ENCODE measurements around the gene RAB11FIP4. TPM values are rescaled to one million over a fixed set of nuclear protein-coding genes. Genes with fewer than 3 reads are reported as not detected.

RAB11FIP4 gene
- total and polyA plus RNA-seq, 4 donors = 1.5 to 16.0 (median 3.3) TPM

DNA sequence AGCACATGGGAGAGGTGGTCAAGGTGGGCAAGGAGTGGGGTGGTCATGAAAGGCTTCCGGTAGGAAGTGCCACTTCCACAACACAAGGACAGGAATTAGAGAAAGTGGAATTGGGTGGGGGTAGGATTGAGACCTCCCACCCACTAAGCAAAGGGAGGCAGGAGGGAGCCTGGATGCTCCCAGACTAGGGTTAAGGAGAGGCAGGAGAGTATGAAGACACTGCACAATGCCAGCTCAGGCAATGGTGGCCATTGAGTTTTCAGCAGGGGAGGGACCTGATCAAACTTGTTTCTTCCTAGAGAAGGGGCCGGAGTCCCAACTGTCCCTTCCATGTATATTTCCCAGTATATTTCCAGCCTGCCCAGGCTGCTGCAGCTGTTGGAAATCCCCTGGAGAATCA, 3.1 kb upstream of the RAB11FIP4 start:
- Histone ChIP-seq H3K27ac (ENCODE audit: low read depth in 1 of 2, low read length in 2 of 2) (no peak overlapping the region), H3K9ac (ENCODE audit: low read depth in 1 of 2, low read length in 2 of 2) (no peak overlapping the region), H3K36me3 (ENCODE audit: control insufficient read depth in 4 of 4, insufficient read depth in 3 of 4, low read depth in 1 of 4, low read length in 3 of 4) (no peaks in the 10 kb centered on the region), H3K9me3 (ENCODE audit: control insufficient read depth in 4 of 4, low read length in 3 of 4) (no peaks in the 10 kb centered on the region), H3K27me3 (ENCODE audit: control insufficient read depth in 4 of 4, insufficient read depth in 4 of 4, low read length in 3 of 4) (peaks cover 0 to 5% (median 3%) of the 10 kb centered on the region in 4 donors), H3K4me1 (ENCODE audit: control insufficient read depth in 4 of 4, insufficient read depth in 4 of 4, low read length in 3 of 4) (peaks cover 0 to 10% (median 2%) of the 10 kb centered on the region in 4 donors), H3K4me3 (ENCODE audit: low read depth in 1 of 3, low read length in 3 of 3) (no peak overlapping the region)
- 87% methylated on average over 2 of the region's 2 CpGs for WGBS
- TF ChIP-seq, protein P1, sequence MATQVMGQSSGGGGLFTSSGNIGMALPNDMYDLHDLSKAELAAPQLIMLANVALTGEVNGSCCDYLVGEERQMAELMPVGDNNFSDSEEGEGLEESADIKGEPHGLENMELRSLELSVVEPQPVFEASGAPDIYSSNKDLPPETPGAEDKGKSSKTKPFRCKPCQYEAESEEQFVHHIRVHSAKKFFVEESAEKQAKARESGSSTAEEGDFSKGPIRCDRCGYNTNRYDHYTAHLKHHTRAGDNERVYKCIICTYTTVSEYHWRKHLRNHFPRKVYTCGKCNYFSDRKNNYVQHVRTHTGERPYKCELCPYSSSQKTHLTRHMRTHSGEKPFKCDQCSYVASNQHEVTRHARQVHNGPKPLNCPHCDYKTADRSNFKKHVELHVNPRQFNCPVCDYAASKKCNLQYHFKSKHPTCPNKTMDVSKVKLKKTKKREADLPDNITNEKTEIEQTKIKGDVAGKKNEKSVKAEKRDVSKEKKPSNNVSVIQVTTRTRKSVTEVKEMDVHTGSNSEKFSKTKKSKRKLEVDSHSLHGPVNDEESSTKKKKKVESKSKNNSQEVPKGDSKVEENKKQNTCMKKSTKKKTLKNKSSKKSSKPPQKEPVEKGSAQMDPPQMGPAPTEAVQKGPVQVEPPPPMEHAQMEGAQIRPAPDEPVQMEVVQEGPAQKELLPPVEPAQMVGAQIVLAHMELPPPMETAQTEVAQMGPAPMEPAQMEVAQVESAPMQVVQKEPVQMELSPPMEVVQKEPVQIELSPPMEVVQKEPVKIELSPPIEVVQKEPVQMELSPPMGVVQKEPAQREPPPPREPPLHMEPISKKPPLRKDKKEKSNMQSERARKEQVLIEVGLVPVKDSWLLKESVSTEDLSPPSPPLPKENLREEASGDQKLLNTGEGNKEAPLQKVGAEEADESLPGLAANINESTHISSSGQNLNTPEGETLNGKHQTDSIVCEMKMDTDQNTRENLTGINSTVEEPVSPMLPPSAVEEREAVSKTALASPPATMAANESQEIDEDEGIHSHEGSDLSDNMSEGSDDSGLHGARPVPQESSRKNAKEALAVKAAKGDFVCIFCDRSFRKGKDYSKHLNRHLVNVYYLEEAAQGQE (IDR thresholded peaks at IDR 0.05) = no peak
- TF ChIP-seq FOXA1 (IDR thresholded peaks at IDR 0.05) (no peak), GABPA (IDR thresholded peaks at IDR 0.05 in 1 of 2, conservative IDR thresholded peaks at IDR 0.05 in 1 of 2) (no peak), RXRA (IDR thresholded peaks at IDR 0.05) (no peak), HNF4A (conservative IDR thresholded peaks at IDR 0.05) (no peak), RAD21 (IDR thresholded peaks at IDR 0.05) (no peak)
- DNase-seq (ENCODE audit: low spot score) = no peak

DNA sequence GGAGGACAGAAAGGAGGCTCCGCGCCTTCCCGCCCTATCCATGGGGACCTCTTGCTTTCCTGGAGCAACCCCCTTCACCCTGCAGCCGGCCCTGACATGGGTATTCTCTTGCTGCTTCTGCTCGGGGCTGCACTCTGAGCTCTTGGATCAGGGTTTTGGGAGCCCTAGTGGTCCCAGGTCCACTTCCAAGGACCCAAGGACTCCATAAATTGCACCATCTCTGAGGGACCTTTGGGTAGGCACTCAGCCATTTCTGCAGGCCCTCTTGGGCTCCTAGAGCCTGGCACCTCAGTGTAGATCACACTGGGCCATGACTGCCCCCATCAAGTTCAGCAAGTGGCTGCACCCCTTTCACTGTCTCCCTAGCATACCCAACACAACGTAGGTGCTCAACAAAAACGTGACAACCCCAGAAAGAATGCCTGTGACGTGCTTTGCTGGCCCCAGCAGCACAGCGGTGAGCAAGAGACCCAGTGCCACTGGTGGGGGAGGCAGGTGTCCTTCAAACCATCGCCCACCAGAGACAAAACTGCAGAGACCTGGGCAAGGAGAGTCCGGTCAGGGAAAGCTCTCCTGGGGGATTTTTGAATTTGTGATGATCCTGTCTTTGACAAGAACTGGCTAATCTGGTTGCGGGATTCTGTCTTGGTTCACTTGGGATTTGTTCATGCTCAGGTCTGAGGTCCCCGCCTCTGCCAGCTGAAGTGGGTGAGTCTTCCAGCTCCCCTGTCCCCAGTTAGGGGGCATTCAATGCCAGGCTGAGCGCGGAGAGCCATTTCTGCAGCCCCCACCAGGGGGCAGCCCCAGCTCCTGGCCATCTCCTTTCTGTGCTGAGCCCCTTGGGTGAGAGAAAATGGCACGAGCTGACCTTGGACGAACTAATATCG, 2.5 kb upstream of the RAB11FIP4 start:
- no peak for DNase-seq (ENCODE audit: low spot score)
- H3K27me3 ChIP-seq (ENCODE audit: control insufficient read depth in 4 of 4, insufficient read depth in 4 of 4, low read length in 3 of 4) = peaks cover 0 to 5% (median 3%) of the 10 kb centered on the region in 4 donors

More for the DNA sequence above, 2.5 kb upstream of the RAB11FIP4 start:
- Histone ChIP-seq H3K27ac (ENCODE audit: low read depth in 1 of 2, low read length in 2 of 2) (no peak overlapping the region), H3K9me3 (ENCODE audit: control insufficient read depth in 4 of 4, low read length in 3 of 4) (no peaks in the 10 kb centered on the region), H3K4me1 (ENCODE audit: control insufficient read depth in 4 of 4, insufficient read depth in 4 of 4, low read length in 3 of 4) (peaks cover 0 to 10% (median 2%) of the 10 kb centered on the region in 4 donors), H3K36me3 (ENCODE audit: control insufficient read depth in 4 of 4, insufficient read depth in 3 of 4, low read depth in 1 of 4, low read length in 3 of 4) (no peaks in the 10 kb centered on the region), H3K4me3 (ENCODE audit: low read depth in 1 of 3, low read length in 3 of 3) (no peak overlapping the region), H3K9ac (ENCODE audit: low read depth in 1 of 2, low read length in 2 of 2) (no peak overlapping the region)
- WGBS = 54% methylated on average over 18 of the region's 18 CpGs
- no peak for TF ChIP-seq EGR1 (IDR thresholded peaks at IDR 0.05; ENCODE audit: low read depth in 2 of 2)
- no peak for TF ChIP-seq SP1 (IDR thresholded peaks at IDR 0.05)
- TF ChIP-seq RXRA (IDR thresholded peaks at IDR 0.05) = no peak
- TF ChIP-seq, protein P2, sequence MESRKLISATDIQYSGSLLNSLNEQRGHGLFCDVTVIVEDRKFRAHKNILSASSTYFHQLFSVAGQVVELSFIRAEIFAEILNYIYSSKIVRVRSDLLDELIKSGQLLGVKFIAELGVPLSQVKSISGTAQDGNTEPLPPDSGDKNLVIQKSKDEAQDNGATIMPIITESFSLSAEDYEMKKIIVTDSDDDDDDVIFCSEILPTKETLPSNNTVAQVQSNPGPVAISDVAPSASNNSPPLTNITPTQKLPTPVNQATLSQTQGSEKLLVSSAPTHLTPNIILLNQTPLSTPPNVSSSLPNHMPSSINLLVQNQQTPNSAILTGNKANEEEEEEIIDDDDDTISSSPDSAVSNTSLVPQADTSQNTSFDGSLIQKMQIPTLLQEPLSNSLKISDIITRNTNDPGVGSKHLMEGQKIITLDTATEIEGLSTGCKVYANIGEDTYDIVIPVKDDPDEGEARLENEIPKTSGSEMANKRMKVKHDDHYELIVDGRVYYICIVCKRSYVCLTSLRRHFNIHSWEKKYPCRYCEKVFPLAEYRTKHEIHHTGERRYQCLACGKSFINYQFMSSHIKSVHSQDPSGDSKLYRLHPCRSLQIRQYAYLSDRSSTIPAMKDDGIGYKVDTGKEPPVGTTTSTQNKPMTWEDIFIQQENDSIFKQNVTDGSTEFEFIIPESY (IDR thresholded peaks at IDR 0.05) = no peak
- peak; percentile 36 to 69 for TF ChIP-seq RAD21 (IDR thresholded peaks at IDR 0.05)
- TF ChIP-seq, protein P3, sequence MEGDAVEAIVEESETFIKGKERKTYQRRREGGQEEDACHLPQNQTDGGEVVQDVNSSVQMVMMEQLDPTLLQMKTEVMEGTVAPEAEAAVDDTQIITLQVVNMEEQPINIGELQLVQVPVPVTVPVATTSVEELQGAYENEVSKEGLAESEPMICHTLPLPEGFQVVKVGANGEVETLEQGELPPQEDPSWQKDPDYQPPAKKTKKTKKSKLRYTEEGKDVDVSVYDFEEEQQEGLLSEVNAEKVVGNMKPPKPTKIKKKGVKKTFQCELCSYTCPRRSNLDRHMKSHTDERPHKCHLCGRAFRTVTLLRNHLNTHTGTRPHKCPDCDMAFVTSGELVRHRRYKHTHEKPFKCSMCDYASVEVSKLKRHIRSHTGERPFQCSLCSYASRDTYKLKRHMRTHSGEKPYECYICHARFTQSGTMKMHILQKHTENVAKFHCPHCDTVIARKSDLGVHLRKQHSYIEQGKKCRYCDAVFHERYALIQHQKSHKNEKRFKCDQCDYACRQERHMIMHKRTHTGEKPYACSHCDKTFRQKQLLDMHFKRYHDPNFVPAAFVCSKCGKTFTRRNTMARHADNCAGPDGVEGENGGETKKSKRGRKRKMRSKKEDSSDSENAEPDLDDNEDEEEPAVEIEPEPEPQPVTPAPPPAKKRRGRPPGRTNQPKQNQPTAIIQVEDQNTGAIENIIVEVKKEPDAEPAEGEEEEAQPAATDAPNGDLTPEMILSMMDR (IDR thresholded peaks at IDR 0.05; ENCODE audit: low read depth, low read length, missing input control) = peak; percentile 51
- TF ChIP-seq YY1 (IDR thresholded peaks at IDR 0.05) = no peak
- TF ChIP-seq GABPA (IDR thresholded peaks at IDR 0.05 in 1 of 2, conservative IDR thresholded peaks at IDR 0.05 in 1 of 2) = no peak

All from liver (tissue), 9 donors.